SH-SY5Y (cell line): ENCODE measurements around the gene ARHGDIB.

Experiments used
- GATA2 ChIP-seq: IDR thresholded peaks from 2 replicates; pipeline ENCODE4 v1.6.1; 2011; ENCODE audit warnings: mild to moderate bottlenecking, low read depth, low read length
- GATA3 ChIP-seq: IDR thresholded peaks from 2 replicates; pipeline ENCODE4 v1.6.1; 2011; ENCODE audit warnings: low read depth, mild to moderate bottlenecking, low read length, moderate library complexity

DNA sequence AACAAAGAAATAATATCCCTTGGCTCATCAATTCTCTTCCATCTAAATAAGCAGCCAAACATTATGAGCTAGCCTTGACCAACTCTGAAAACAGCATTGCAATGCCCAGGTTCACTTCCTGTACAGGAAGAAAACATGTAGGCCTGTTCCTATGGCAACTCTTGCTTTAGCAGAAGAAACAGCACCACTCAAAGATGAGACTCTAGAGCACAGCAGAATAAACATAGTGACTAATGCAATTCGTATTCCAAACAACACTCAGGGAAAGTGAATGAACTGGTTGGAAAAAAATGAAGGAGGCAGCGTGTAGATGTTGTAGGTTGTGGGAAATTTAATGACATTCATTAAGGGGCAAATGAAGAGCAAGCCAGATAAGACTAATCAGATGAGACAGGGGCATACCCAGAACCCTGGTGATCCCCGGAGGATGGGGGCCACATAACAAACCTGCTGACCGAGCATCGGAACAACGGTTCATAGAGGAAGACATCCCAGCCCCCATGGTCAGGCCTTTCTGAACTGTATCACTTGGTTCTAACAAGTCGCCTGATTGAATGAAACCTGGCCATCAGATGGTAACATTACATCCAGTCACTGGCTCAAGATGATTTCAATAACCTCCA, 9.0 kb downstream of the ARHGDIB start:
- TF ChIP-seq GATA2 = no peak
- no peak for TF ChIP-seq GATA3
